ENCODE data around the gene KCNH8.
A peak's percentile ranks its signal among the peaks of the same experiment; 100 is the strongest.

The KCNH8 gene

DNA sequence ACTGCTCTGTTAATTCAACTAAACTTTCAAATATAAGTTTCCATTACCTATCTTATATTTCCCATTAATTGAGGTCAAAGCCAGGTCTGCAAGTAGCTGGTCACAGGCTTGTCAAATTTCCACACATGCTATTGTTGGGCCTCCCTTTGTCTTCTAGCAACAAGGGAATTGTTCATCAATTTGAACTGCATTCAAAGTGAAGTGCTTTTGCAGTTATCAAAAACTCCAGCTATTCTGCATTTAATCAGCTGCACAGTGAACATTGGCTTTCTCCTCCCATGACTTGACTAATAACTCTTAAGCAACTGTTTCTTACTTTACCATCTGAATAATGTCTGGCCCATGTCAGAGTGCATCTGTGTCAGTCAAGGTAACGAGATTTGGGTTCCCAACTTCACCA lies 198.4 kb downstream of the KCNH8 start:
- Histone ChIP-seq H2AFZ (ENCODE audit: low read depth, low read length) (0 out of 2 replicates have a peak overlapping the region, but pooled peaks have one; percentile 33), H3K36me3 (replicated peaks; ENCODE audit: low read depth, low read length) (no peaks in the 10 kb centered on the region), H3K27me3 (ENCODE audit: low read depth, low read length) (no peaks in the 10 kb centered on the region; the same call in 1 of the 2 replicates), H3K27ac (ENCODE audit: low read length) (no peak overlapping the region), H3K4me2 (ENCODE audit: low read length) (peak overlapping the region; percentile 70), H3K9me3 (ENCODE audit: insufficient read depth, low read length) (no peaks in the 10 kb centered on the region), H3K9ac (ENCODE audit: low read length) (no peak overlapping the region), H3K79me2 (ENCODE audit: low read length) (no peaks in the 10 kb centered on the region), H3K4me3 (ENCODE audit: low read length) (no peak overlapping the region), H4K20me1 (ENCODE audit: insufficient read depth, low read length) (no peaks in the 10 kb centered on the region), H3K4me1 (ENCODE audit: low read length) (peaks cover 44% of the 10 kb centered on the region)
- TF ChIP-seq EZH2phosphoT487 (IDR thresholded peaks at IDR 0.05; ENCODE audit: low read depth) = no peak
- TF ChIP-seq, protein P1, sequence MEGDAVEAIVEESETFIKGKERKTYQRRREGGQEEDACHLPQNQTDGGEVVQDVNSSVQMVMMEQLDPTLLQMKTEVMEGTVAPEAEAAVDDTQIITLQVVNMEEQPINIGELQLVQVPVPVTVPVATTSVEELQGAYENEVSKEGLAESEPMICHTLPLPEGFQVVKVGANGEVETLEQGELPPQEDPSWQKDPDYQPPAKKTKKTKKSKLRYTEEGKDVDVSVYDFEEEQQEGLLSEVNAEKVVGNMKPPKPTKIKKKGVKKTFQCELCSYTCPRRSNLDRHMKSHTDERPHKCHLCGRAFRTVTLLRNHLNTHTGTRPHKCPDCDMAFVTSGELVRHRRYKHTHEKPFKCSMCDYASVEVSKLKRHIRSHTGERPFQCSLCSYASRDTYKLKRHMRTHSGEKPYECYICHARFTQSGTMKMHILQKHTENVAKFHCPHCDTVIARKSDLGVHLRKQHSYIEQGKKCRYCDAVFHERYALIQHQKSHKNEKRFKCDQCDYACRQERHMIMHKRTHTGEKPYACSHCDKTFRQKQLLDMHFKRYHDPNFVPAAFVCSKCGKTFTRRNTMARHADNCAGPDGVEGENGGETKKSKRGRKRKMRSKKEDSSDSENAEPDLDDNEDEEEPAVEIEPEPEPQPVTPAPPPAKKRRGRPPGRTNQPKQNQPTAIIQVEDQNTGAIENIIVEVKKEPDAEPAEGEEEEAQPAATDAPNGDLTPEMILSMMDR (IDR thresholded peaks at IDR 0.05; ENCODE audit: low read depth, low read length) = no peak

DNA sequence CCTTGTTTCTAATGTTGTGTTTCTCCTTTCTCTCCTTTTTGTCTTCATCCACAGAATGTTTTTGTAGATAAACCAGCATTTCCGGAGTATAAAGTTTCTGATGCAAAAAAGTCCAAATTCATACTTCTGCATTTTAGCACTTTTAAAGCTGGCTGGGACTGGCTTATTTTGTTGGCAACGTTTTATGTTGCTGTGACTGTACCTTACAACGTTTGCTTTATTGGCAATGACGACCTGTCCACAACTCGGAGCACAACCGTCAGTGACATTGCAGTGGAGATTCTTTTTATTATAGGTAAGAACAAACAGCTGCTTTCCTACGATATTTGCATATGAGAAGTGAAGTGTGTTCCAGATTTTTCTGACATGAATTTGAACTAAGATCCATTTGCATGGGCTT lies 199.4 kb downstream of the KCNH8 start:
- Histone ChIP-seq H3K79me2 (ENCODE audit: low read length) (no peaks in the 10 kb centered on the region), H3K36me3 (replicated peaks; ENCODE audit: low read depth, low read length) (no peaks in the 10 kb centered on the region), H3K9me3 (ENCODE audit: insufficient read depth, low read length) (no peaks in the 10 kb centered on the region), H3K4me2 (ENCODE audit: low read length) (peak overlapping the region; percentile 70), H3K27ac (ENCODE audit: low read length) (no peak overlapping the region), H2AFZ (ENCODE audit: low read depth, low read length) (peak overlapping the region; percentile 64), H4K20me1 (ENCODE audit: insufficient read depth, low read length) (no peaks in the 10 kb centered on the region), H3K27me3 (ENCODE audit: low read depth, low read length) (no peaks in the 10 kb centered on the region; the same call in 1 of the 2 replicates), H3K9ac (ENCODE audit: low read length) (0 out of 2 replicates have a peak overlapping the region, but pooled peaks have one; percentile 3), H3K4me3 (ENCODE audit: low read length) (peak overlapping the region; percentile 26), H3K4me1 (ENCODE audit: low read length) (peaks cover 35% of the 10 kb centered on the region)
- TF ChIP-seq, protein P1 (IDR thresholded peaks at IDR 0.05; ENCODE audit: low read depth, low read length) = no peak
- TF ChIP-seq EZH2phosphoT487 (IDR thresholded peaks at IDR 0.05; ENCODE audit: low read depth) = no peak

DNA sequence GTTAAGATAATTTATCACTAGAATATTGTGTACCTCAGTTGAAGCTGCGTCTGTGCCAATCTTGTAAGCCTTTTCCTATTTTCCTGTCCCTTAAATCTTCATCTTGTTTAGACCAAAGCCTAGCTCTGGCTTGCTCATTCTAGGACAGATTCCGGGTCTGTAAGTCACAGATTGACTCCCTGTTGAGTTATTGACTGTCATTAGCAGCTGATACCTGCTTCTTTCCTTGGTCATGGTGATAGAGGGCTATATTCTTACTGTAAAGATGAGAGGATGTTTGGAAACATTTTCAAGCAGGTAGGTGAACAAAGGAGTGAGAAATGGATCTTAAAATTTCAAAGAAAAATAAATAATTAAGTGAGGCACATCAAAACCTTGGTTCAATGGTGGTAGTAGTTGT lies 200.2 kb downstream of the KCNH8 start:
- no peaks in the 10 kb centered on the region for H3K9me3 ChIP-seq (ENCODE audit: insufficient read depth, low read length)
- peaks cover 30% of the 10 kb centered on the region for H3K4me1 ChIP-seq (ENCODE audit: low read length)
- H3K36me3 ChIP-seq (replicated peaks; ENCODE audit: low read depth, low read length) = no peaks in the 10 kb centered on the region
- H3K27me3 ChIP-seq (ENCODE audit: low read depth, low read length) = no peaks in the 10 kb centered on the region; the same call in 1 of the 2 replicates
- H2AFZ ChIP-seq (ENCODE audit: low read depth, low read length) = peak overlapping the region; percentile 34; the same call in 1 of the 2 replicates
- no peak for TF ChIP-seq EZH2phosphoT487 (IDR thresholded peaks at IDR 0.05; ENCODE audit: low read depth)
- TF ChIP-seq, protein P1 (IDR thresholded peaks at IDR 0.05; ENCODE audit: low read depth, low read length) = no peak
- no peaks in the 10 kb centered on the region for H3K79me2 ChIP-seq (ENCODE audit: low read length)
- H3K9ac ChIP-seq (ENCODE audit: low read length) = no peak overlapping the region
- H4K20me1 ChIP-seq (ENCODE audit: insufficient read depth, low read length) = no peaks in the 10 kb centered on the region
- no peak overlapping the region for H3K4me3 ChIP-seq (ENCODE audit: low read length)
- H3K4me2 ChIP-seq (ENCODE audit: low read length) = peak overlapping the region; percentile 70
- H3K27ac ChIP-seq (ENCODE audit: low read length) = no peak overlapping the region

DNA sequence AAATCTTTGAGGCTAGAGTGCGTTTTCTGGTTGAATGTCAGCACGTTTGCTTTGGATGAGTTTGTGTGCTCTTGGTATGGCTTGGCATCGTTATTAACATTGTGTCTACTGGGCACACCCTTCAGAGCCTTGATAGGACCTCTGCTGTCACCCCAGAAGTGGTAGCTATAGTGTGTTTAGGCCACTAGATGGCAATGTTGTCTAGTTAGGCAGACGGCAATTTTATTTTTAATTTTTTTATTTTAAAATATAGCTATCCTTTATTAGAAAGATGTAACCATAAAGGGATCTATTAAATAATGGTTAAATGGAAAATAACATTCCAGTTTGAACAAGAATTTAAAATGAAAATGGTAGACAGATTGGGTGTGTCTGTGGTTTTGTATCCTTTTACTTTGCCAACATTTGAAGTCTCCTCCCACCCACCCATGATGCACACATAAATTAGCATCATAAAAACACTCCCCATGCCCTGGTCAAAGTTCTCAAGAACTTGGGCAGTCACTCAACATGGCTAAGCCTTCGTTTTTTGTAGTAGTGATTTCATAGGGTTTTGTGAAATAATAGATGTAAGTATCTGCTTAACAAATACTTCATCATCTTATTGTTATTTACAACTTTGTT lies 200.7 kb downstream of the KCNH8 start:
- H3K4me3 ChIP-seq (ENCODE audit: low read length) = no peak overlapping the region
- no peaks in the 10 kb centered on the region for H4K20me1 ChIP-seq (ENCODE audit: insufficient read depth, low read length)
- no peaks in the 10 kb centered on the region for H3K9me3 ChIP-seq (ENCODE audit: insufficient read depth, low read length)
- H2AFZ ChIP-seq (ENCODE audit: low read depth, low read length) = peak overlapping the region; percentile 34; the same call in 1 of the 2 replicates
- H3K27me3 ChIP-seq (ENCODE audit: low read depth, low read length) = no peaks in the 10 kb centered on the region; the same call in 1 of the 2 replicates
- peaks cover 30% of the 10 kb centered on the region for H3K4me1 ChIP-seq (ENCODE audit: low read length)
- H3K9ac ChIP-seq (ENCODE audit: low read length) = no peak overlapping the region
- H3K4me2 ChIP-seq (ENCODE audit: low read length) = peak overlapping the region; percentile 70
- no peaks in the 10 kb centered on the region for H3K36me3 ChIP-seq (replicated peaks; ENCODE audit: low read depth, low read length)
- no peak for TF ChIP-seq EZH2phosphoT487 (IDR thresholded peaks at IDR 0.05; ENCODE audit: low read depth)
- TF ChIP-seq, protein P1 (IDR thresholded peaks at IDR 0.05; ENCODE audit: low read depth, low read length) = peak; percentile 68
- H3K27ac ChIP-seq (ENCODE audit: low read length) = no peak overlapping the region
- no peaks in the 10 kb centered on the region for H3K79me2 ChIP-seq (ENCODE audit: low read length)

Measured in OCI-LY3 (cell line).